HG02885 (cell line): ENCODE results near the gene HES2.
"Not testable (repeated sequence)": the region's sequence is repeated elsewhere in the genome, so short reads cannot be mapped to it uniquely, and the experiment has no call there.

Source experiments
- ATAC-seq: cut with Tn5 transposase; IDR thresholded peaks from one replicate; pipeline ENCODE4 v1.9.1; 2021; ENCODE audit warnings: mild to moderate bottlenecking; ENCODE audit not compliant: unreplicated experiment, poor library complexity

HES2 gene, protein sequence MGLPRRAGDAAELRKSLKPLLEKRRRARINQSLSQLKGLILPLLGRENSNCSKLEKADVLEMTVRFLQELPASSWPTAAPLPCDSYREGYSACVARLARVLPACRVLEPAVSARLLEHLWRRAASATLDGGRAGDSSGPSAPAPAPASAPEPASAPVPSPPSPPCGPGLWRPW

DNA sequence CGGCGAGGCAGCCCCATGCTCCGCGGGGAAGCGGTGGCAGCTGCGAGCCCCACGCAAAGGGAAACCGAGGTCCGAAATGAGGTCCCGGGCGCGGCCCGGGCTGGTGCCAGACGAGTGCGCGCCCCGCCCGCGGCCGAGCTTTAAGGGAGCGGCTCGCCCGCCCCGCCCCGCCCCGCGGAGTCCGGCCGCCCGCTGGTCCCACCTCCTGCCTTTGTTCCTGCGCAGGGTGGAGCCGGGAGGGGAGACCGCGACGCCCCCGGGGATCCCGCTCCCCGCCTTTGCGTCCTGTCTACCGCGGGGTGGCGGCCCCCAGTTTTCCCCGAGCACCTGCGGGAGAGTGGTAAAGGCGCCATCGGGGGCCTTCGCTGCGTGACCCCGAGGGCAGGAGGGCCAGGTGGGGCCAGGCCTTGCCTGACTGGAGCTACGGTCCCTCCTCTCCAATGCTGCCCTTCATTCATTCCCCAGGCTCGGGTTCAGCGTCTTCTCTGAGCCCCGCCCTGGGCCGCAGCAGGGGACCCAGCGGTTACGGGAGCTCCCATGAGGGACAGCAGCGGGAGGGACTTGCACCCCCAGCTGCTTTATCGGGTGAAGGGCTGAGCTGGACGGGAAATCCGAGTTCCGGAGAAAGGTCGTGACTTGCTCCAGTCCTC is at the start of gene HES2:
TSS of gene HES2 (minus strand) at position 116 of the 650 bp plus-strand sequence. CDS start at position 17, 99 bp downstream.
- ATAC-seq = no peak

DNA sequence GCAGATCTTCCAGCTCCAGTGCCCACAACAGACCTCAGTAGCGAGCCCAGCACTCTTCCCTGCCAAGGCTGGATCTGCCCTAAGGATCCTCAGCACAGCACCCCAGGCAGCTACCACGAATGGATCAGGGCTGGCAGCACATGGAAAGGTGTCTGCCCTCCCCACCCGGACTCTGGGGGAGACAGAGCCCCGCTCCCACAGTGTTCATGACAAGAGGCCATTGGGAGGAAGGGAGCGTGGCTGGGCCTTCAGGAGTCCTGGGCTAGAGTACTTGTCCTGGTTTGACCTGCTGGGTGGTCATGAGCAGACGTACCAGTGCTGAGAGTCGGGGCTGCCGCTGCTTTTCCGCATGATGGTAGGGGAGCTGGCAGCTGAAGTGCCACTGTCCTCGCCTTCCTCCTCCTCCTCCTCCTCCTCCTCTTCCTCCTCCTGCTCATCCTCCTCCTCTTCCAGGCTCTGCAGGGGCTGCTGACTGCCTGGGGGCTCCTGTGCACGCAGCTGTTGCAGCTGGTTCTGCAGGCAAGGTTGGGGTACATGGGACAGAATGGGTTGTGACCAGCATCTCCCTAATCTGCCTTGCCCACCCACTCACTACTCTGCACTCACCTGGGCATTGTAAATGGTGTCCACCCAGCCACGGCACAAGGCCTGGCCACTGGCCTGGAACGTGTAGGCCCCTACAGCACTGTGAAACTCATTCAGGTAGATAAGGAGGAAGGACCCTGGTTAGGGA is 49.2 kb upstream of the HES2 start:
- no peak for ATAC-seq

DNA sequence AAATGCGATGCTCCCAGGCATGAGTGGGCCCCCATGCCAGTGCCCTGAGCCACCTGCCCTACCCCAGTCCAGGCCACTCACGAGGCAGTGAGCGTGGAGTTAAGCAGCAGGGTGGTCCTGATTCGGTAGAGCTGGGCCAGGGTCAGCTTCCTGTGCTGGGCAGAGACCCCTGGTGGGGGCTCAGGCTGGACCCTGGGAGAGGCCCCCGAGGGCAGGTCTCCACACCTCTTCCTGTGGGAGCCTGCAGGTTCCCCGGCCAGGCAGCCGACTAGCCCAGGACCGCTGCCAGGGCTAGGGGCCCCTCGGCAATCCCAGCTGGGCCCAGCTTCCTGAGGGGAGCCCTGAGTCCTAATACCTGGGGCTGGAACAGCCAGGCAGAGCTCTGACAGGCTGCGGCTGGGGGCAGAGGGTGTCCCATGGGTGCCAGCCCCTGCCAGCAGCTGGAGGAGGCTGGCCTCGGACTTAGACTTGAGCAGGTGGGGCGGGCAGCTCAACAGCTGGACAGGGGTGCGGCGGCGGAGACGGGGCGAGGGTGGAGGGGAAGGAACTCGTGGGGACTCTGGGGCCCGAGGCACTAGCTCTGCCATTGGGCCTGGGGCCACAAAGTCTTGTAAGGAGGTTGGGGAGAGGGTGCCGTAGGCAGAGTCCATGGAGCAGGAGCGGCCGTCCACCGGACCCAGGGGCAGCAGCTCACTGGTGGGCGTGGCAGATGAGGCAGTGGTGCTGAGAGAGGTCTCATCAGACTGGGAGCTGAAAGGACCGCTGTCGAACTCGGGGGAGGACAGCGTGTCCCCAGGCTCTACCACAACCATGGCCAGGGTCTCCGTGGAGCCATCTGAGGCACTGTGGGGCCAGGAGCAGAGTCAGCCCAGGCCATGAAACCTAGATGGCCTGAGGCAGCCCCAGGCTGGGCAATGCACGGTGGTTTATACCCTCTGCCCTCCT is 48.3 kb upstream of the HES2 start:
- no peak for ATAC-seq

DNA sequence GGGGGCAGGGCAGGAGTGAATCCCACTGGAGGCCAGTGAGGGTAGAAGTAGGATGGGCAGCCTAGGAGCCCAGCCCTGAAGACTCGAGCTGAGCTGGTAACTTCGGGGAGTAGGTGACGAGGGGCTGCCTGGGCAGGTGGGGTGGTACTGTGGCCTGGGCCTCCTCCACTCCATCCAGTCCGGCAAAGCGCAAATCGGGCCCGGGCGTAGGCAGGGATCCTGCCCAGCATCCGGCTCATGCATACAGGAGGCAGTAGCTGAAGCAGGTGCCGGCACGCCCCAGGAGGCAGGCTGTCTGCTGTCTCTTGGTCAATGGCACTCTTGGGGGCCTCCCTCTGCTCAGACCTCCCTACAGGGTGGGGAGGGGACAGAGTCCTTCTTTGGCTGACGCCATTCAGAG is 47.5 kb upstream of the HES2 start:
- ATAC-seq = no peak

DNA sequence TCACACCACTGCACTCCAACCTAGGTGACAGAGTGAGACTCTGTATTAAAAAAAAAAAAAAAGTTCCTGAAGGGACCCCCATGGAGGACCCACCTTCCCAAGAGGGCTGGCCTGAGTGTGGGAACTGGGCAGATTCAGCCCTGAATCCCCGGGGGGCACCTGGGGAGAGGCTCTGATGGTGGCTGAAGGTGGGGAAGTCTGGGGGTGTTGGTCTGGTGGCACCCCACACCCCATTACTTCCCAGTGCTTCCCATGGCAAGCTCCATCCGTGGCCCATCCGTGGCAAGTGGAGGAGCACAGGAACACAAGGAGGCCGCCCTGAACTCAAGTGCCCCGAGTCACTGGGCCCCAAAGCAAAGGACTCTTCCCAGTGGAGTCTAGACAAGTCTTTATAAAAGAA is 47.0 kb upstream of the HES2 start:
- no peak for ATAC-seq

DNA sequence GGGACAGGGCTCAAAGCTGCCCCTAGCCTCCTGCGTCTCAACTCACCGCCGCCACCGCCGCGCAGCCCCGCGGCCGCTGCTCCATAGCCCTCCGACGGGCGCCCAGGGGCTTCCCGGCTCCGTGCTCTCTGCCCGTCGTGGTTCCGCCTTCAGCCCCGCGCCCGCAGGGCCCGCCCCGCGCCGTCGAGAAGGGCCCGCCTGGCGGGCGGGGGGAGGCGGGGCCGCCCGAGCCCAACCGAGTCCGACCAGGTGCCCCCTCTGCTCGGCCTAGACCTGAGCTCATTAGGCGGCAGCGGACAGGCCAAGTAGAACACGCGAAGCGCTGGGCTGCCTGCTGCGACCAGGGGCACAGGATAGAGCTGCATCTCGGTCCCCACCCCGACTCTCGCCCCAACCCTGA is 46.3 kb upstream of the HES2 start, which contains the start of gene TNFRSF25:
TSS of gene TNFRSF25 (minus strand) at position 151 of the 400 bp plus-strand sequence. CDS start at position 85, 66 bp downstream.
- no peak for ATAC-seq

DNA sequence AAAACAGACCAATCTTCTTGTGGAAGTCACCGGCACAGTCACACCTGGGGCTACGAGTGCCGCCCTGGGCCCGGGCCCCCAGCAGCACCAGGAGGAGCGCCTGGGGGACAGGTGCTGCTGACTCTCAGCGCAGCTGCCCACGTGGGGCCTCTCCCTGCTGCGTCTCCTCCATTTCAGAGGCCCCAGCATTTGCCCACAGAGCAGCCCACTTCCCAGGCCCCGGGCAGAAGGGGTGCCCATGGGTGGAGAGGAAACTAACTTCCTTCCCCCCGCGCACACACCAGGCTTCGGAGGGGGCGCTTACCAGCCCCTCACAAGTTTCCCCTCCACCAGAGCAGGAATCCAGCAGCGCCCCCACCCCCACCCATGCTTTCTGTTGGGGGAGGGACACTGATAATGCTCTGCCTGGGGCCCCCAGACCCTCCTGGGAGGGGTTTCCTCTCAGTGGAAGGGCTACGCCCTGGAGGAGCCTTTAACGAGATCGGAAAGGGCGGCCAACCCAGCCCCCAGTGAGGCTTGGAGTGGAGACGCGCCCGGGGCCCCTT is 45.8 kb upstream of the HES2 start:
- ATAC-seq = no peak

DNA sequence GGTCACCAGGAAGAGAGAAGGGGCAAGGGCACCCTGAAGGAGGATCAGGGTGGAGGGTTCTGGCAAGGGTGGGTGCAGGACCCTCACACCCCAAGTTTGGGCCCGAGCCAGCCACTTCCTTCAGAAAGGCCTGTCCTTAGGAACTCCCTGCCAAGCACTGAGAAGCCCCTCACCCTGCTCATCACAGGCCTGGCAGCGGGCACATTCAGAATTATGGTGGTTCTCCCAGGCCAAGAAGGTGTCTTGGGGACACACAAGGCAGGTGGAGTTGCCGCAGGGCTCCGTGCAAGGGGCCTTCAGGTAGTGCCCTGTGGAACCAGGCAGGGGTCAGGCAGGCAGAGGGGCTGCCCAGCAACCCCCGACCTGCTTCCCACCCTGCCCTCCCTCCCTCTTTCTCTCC is 45.2 kb upstream of the HES2 start:
- no peak for ATAC-seq

DNA sequence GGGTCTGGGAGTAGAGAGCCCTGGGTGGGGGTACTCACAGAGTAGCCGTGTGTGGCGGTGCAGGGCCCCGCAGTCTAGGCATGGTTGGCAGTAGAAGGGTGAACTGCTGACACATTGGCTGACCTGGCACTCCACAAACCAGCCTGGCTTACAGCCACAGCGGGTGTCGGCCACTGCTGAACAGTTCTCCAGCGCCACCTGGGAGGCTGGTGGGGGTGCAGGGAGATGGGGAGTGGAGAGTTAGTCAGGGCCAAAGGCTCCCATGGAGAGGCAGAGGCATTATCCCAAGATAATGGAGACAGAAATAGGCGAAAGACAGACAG is 44.8 kb upstream of the HES2 start:
- ATAC-seq = no peak

DNA sequence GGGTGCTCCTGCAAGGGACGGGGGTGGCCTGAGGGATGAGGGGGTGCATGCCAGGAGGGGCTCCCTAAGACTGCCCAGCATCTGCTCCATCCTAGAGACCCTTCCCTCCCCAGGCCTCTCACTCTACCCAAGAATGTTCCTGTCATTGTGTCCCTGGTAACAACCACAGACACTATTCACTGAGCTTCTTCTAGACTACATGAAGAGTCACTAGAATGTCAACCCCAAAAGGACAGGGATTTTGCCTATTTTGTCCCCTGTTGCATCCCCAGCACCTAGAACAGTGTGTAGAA is 43.3 kb upstream of the HES2 start:
- ATAC-seq = no peak

DNA sequence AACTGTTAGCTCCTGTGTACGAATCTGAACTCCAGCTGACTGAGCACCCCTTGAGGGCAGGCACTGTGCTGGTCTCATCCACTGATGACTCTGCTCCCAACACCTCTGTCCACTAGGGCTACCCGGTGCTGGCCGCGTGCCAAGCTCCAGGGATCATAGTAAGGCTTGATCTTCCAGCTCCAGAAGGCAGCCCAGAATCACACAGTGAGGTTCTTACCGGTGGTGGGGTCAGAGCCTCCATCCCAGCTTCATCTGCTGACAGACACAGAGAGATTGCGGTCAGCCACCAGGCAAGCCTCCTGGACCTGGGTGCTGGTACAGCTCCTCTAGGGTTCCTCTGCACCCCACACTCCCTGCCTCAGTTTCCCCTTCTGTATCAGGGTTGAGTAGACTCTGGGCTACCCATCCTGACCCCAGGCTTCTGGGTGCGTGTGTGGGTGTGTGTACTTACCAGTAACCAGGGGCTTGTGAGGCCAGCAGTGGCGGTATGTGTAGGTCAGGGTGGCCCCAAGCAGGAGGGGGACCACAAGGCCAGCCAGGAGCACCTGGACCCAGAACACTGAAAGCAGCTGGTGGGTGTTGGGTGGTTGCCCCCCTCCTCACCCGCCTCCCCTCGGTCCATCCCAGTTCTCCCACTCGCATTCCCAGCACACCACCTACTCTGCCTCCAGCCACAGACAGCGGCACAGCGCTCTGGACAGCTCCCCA is 42.8 kb upstream of the HES2 start:
- ATAC-seq = no peak

DNA sequence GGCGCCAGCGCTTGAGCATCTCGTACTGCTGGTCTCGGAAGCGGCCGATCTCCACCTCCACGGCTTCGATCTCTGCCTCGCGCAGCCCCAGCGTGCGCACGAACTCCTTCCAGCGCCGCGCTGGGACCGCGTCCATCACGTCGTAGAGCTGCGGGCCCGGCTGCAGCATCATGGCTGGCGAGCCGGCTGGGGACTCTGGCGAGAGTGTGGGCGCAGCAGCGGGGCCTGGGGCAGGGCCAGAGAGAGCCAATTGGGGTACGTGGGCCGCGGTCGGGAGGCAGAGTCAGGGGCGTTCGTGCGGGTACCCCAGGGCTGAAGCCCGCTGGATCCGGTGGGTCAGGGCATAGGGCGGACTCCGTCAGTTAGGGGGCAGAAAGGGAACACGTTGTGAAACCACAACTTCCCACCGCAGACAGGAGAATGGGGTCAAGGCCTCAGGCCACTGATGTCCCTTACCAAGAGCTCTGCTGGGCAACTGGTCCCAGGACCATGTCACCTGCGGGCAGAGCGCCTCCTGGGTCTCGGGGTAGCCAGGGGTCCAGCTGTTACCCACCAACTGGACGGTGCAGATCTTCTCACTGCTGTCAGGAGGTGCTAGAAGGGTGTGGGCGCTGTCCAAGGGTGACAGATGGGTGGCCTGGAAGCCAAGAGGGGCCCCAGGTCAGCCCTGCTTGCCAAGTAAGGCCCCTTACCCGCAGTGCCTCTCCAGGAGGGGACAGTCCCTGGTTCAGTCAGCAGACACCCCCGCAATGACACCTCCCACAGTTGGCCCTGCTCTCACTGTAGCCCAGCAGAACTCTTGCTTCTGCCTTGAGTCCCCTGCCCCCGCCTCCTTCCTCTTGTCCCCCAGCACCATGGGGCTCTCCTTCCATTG is 42.1 kb upstream of the HES2 start:
- ATAC-seq = no peak

DNA sequence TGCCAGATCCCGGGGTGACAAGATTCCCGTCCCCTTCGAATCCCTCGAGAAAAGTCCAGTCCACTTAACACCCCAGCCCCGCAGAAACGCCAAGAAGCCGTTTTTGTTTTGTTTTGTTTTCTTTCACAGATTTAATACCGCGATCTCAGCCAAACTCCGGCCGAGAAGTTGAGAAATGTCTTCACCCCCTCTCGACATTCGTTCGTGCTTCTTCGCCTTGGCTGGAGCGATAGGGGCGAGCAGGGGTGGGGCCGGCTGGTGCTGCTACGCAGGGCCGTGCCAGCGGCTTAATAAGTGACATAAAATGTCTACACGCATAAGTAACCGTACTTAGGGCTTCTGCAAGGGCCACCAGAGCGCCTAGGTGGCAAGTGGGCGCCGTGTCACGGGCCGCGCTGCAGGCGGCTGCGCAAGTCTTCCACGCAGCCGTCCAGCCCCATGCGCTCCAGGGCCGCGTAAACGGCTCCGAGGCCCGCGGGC is 41.4 kb upstream of the HES2 start:
- ATAC-seq = no peak

DNA sequence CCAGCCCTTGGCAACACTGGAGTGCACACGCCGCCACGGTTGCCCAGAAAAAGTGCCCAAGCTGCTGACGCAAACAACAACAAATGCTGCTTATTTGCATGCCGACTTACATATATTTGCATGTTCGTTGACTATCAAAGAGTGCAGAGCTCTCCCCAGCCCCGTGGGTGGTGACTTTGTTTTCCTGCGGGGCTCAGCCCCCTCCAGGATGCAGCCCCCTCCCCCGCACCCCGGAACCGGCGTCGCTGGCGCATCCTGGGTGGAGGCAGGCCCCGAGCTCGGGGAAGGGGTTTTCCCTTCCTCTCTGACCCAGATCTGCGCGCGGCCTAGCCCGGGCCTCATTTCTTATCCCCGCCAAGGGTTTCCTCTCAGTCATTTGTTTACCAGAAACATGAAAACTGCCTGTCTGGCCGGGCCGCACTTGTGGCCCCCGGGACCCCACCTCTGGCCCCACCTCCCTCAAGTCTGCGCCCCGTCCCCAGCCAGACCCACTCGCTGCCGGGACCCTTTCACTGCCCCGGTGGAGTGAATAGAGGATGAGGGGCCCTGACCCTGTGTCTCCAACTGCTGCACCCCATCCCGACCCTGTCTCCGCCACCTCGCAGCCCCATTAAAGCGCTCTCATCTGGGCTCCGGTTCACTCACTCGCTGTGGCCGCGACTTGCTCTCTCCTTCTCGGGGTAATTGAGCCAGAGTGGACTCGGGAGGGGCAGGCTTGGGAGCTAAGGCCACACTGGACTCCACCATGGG is 40.8 kb upstream of the HES2 start:
- no peak for ATAC-seq

DNA sequence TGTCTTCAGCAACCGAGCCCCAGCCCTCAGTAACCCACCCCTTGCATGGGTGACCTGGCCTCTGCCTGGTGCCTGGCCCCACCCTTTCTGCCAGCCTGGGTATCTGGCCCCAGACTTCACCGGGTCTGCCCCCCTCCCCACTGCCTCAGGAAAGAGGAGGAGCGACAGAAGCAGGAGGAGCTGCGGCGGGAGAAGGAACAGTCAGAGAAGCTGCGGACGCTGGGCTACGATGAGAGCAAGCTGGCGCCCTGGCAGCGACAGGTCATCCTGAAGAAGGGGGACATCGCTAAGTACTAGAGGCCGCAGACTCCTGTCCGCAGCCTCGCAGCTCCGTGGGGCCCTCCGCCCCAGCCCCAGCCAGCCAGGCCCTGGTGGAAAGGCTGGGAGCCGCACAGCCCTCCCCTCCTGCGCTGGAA is 40.1 kb upstream of the HES2 start:
- ATAC-seq = no peak

DNA sequence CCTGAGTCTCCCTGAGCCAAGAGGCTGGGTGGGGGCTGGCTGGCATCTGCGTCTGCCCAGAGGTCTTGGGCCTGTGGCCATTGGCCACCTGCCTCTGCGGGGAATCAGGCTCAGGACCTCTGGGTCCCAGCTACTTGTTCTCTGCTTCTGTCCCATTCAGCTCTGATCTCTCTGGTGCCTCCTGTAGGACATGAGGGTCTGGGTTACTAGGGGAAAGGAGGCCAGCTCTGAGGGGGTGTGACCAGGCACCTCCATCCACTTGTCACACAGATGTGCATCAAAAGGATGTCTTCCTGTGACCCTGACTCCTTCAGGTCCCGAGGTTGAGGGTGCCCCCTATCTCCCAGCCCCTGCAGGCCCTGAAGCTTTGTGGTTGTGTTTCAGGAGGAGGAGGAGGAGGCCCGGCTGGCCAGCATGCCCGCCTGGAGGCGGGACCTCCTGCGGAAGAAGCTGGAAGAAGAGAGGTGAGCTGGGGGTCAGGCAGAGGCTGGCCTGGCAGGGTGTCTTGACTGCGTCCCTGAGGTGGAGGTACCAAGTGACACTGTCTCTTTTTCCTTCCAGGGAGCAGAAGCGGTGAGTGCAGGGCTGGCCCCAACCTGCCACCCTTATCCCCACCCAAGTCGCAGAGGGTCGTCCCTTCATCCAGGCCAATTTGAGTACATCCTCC is 37.2 kb upstream of the HES2 start:
- ATAC-seq = no peak

DNA sequence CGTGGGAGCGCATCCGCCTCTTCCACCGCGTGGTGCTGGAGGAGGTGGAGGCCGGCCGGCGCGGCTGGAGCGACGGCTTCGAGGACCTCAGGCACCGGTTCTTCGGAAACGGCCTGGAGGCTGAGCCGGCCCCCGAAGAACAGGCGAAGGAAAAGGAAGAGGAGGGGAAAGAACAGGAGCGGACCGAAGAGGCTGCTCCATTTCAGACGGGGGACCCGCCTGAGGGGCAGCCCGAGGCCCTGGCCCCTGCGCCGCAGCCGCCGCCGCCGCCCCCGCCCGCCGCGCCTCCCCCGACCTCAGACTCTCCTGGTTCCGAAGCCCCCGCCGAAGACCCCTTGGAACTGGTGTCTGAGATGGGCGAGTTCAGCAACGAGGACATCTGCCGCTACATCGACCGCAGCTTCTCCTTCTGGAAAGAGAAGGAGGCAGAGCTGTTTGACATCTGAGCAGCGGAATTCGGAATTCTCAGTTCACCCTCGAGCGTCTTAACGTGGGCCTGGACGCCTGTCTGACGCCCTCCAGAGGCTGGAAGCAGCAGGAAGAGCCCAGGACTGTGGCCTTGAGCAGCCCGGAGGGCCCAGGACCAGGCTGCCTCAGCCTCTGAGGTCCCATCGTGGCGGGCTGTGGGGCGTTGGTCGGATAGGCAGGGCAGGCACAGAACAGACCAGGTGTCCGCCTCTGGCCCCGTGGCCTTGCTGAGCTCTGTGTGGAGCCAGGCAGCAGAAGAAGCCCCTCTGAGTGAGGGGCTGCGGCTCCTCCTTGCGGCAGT is 36.2 kb upstream of the HES2 start:
- ATAC-seq = not testable (repeated sequence)
